H1 (cell line): ENCODE data around the gene ATG16L1. TPM values are rescaled to one million over a fixed set of nuclear protein-coding genes. Genes with fewer than 3 reads are reported as not detected.

Experiments used
- CTCF ChIA-PET: fragments of 300-600 bp; sonication (Branson Sonifier 250); formaldehyde crosslinking; loops from one replicate; lab custom pipeline; 2021; ENCODE audit not compliant: partially characterized antibody; lab: Charles Lee
- POLR2A ChIA-PET: fragments of 300-600 bp; sonication (Branson Sonifier 250); formaldehyde crosslinking; loops from one replicate; lab custom pipeline; 2021; ENCODE audit warnings: inconsistent platforms; ENCODE audit not compliant: partially characterized antibody; lab: Charles Lee
- DNase-seq, 2 experiments: peaks; one replicate each; pipeline versions ENCODE4 v3.0.0 to v3.0.0-alpha.2; 2010 to 2022; ENCODE audit warnings: low spot score in 2 of 2, low read depth in 1 of 2, mixed read lengths in 1 of 2
- FAIRE-seq: peaks from 2 replicates; lab custom pipeline; 2011; peaks lifted over from hg19 to GRCh38; lab: Jason Lieb, UNC
- H2AFZ ChIP-seq: 2 replicates; pipeline ENCODE4 v1.8.1; 2012; ENCODE audit warnings: low read length, inconsistent platforms
- H2AK5ac ChIP-seq: 2 replicates; pipeline ENCODE4 v1.6.1; 2013; ENCODE audit warnings: low read depth, low read length
- H2BK120ac ChIP-seq: replicated peaks from 2 replicates; pipeline ENCODE3; 2013; ENCODE audit warnings: low read depth, low read length, inconsistent platforms
- H2BK12ac ChIP-seq: 2 replicates; pipeline ENCODE4 v1.6.1; 2013; ENCODE audit warnings: low read depth, low read length
- H2BK15ac ChIP-seq: 2 replicates; pipeline ENCODE4 v1.6.1; 2013; ENCODE audit warnings: low read length
- H2BK20ac ChIP-seq: 2 replicates; pipeline ENCODE4 v1.6.1; 2013; ENCODE audit warnings: low read length
- H2BK5ac ChIP-seq: 2 replicates; pipeline ENCODE4 v1.6.1; 2013; ENCODE audit warnings: low read depth, low read length
- H3K14ac ChIP-seq: 2 replicates; pipeline ENCODE4 v1.6.1; 2013; ENCODE audit warnings: inconsistent platforms; ENCODE audit not compliant: insufficient read length
- H3K18ac ChIP-seq: 2 replicates; pipeline ENCODE4 v1.6.1; 2013; ENCODE audit warnings: low read length; ENCODE audit errors: extremely low read depth
- H3K23ac ChIP-seq: 2 replicates; pipeline ENCODE4 v1.6.1; 2013; ENCODE audit warnings: inconsistent platforms; ENCODE audit not compliant: insufficient read length
- H3K23me2 ChIP-seq: 2 replicates; pipeline ENCODE4 v1.6.1; 2013; ENCODE audit warnings: low read depth, low read length
- H3K27ac ChIP-seq: 2 replicates; pipeline ENCODE4 v1.6.1; 2011; ENCODE audit warnings: low read depth, low read length, inconsistent platforms
- H3K27me3 ChIP-seq, 4 experiments: replicated peaks in 1 of 4; 1 replicate in 1 of 4; 2 replicates in 3 of 4; pipeline versions ENCODE4 v1.6.1 to v1.8.1; 2011 to 2013; ENCODE audit warnings: low read length in 3 of 4, mild to moderate bottlenecking in 3 of 4, inconsistent platforms in 2 of 4, mixed read lengths in 2 of 4, moderate library complexity in 1 of 4; ENCODE audit not compliant: control insufficient read depth in 3 of 4, insufficient read depth in 3 of 4; ENCODE audit errors: extremely low read depth in 1 of 4
- H3K36me3 ChIP-seq, 4 experiments: 2 replicates each; pipeline versions ENCODE4 v1.6.1 to v1.8.1; 2011 to 2013; ENCODE audit warnings: mild to moderate bottlenecking in 4 of 4, low read length in 3 of 4, moderate library complexity in 2 of 4, control low read depth in 1 of 4, inconsistent platforms in 1 of 4; ENCODE audit not compliant: insufficient read depth in 4 of 4, control insufficient read depth in 2 of 4
- H3K4ac ChIP-seq: replicated peaks from 2 replicates; pipeline ENCODE3; 2013; ENCODE audit warnings: low read length, low read depth, mixed read lengths, inconsistent platforms; ENCODE audit not compliant: insufficient read length
- H3K4me1 ChIP-seq, 4 experiments: replicated peaks in 1 of 4; 1 replicate in 1 of 4; 2 replicates in 3 of 4; pipeline versions ENCODE4 v1.6.1 to v1.8.1; 2011 to 2013; ENCODE audit warnings: low read length in 3 of 4, inconsistent platforms in 2 of 4, mixed read lengths in 1 of 4; ENCODE audit not compliant: insufficient read depth in 4 of 4, control insufficient read depth in 3 of 4
- H3K4me2 ChIP-seq, 2 experiments: 2 replicates each; pipeline versions ENCODE4 v1.6.1 to v1.8.1; 2011 to 2013; ENCODE audit warnings: low read depth in 2 of 2, low read length in 2 of 2, control low read depth in 1 of 2, inconsistent platforms in 1 of 2, mild to moderate bottlenecking in 1 of 2; ENCODE audit not compliant: insufficient read depth in 1 of 2
- H3K4me3 ChIP-seq, 4 experiments: fragments of 200-600, 300-600 bp in 1 of 4; sonication (generic), shearing (Covaris generic), sonication (Bioruptor Twin) in 1 of 4; 2 replicates each; pipeline versions ENCODE4 v1.5.1 to v1.8.1; 2011 to 2016; ENCODE audit warnings: low read length in 4 of 4, low read depth in 3 of 4, control low read depth in 2 of 4, inconsistent platforms in 2 of 4, mild to moderate bottlenecking in 2 of 4, mixed read lengths in 1 of 4, moderate library complexity in 1 of 4; ENCODE audit not compliant: insufficient read depth in 2 of 4; ENCODE audit errors: extremely low read depth in 1 of 4
- H3K56ac ChIP-seq: replicated peaks from 2 replicates; pipeline ENCODE3; 2013; ENCODE audit warnings: low read depth, mild to moderate bottlenecking, mixed read lengths, low read length, inconsistent platforms; ENCODE audit not compliant: insufficient read length
- H3K79me1 ChIP-seq: 2 replicates; pipeline ENCODE4 v1.6.1; 2013; ENCODE audit warnings: low read depth, low read length, control low read depth
- H3K79me2 ChIP-seq, 2 experiments: 2 replicates each; pipeline versions ENCODE4 v1.6.1 to v1.8.1; 2012 to 2013; ENCODE audit warnings: low read length in 2 of 2, mild to moderate bottlenecking in 2 of 2, inconsistent platforms in 1 of 2; ENCODE audit not compliant: insufficient read depth in 2 of 2, control insufficient read depth in 1 of 2
- H3K9ac ChIP-seq, 4 experiments: replicated peaks in 1 of 4; 1 replicate in 1 of 4; 2 replicates in 3 of 4; pipeline versions ENCODE4 v1.6.1 to v1.8.1; 2011 to 2013; ENCODE audit warnings: low read depth in 3 of 4, low read length in 3 of 4, control low read depth in 2 of 4, mild to moderate bottlenecking in 2 of 4, moderate library complexity in 2 of 4, inconsistent platforms in 1 of 4; ENCODE audit errors: extremely low read depth in 1 of 4
- H3K9me3 ChIP-seq, 2 experiments: 2 replicates each; pipeline versions ENCODE4 v1.6.1 to v1.8.1; 2012 to 2013; ENCODE audit warnings: mild to moderate bottlenecking in 2 of 2, moderate library complexity in 2 of 2, control low read depth in 1 of 2, inconsistent platforms in 1 of 2, low read depth in 1 of 2, low read length in 1 of 2, mixed read lengths in 1 of 2; ENCODE audit not compliant: insufficient read depth in 2 of 2
- H4K20me1 ChIP-seq, 2 experiments: replicated peaks in 1 of 2; 2 replicates each; pipeline versions ENCODE3 to v1.8.1; 2011 to 2013; ENCODE audit warnings: inconsistent platforms in 2 of 2, low read length in 2 of 2, mild to moderate bottlenecking in 1 of 2; ENCODE audit not compliant: insufficient read depth in 2 of 2, control insufficient read depth in 1 of 2
- H4K5ac ChIP-seq: 2 replicates; pipeline ENCODE4 v1.6.1; 2013; ENCODE audit warnings: low read length, low read depth, mixed read lengths, inconsistent platforms; ENCODE audit not compliant: insufficient read length
- H4K8ac ChIP-seq: 2 replicates; pipeline ENCODE4 v1.8.0; 2013; ENCODE audit warnings: mild to moderate bottlenecking, moderate library complexity, low read length, inconsistent platforms; ENCODE audit not compliant: insufficient read depth; ENCODE audit errors: extremely low read depth
- H4K91ac ChIP-seq: replicated peaks from 2 replicates; pipeline ENCODE3; 2013; ENCODE audit warnings: low read length, mixed read lengths, inconsistent platforms; ENCODE audit not compliant: insufficient read length
- BACH1 ChIP-seq: IDR thresholded peaks from 2 replicates; pipeline ENCODE4 v1.6.1; 2012; ENCODE audit warnings: low read length, improper control_type of control experiment
- EGR1 ChIP-seq: IDR thresholded peaks from 2 replicates; pipeline ENCODE4 v1.6.1; 2011; ENCODE audit warnings: low read depth, low read length, borderline replicate concordance
- WGBS, 2 experiments: shearing (Covaris generic) in 1 of 2; methylation state at CpG; one replicate each; pipeline versions ENCODE4 v1.1.6 to v1.1.7; 2013 to 2015; ENCODE audit warnings: low lambda C conversion rate in 2 of 2, mixed read lengths in 2 of 2, inconsistent platforms in 1 of 2, low coverage in 1 of 2, missing lambda C conversion rate in 1 of 2; ENCODE audit not compliant: insufficient replicate concordance in 2 of 2, insufficient coverage in 1 of 2, insufficient read length in 1 of 2; ENCODE audit errors: extremely low coverage in 1 of 2, missing lambda C conversion rate in 1 of 2; 5-methylcytosine and 5-hydroxymethylcytosine counted together
- polyA plus RNA-seq, 7 experiments: library from polyadenylated mRNA; depleted of rRNA in 3 of 7; stranded (reverse) in 5 of 7; unstranded in 2 of 7; fragments of >200 nt in 5 of 7; fragments of 200-250 nt in 2 of 7; gene quantifications; 1 replicate in 5 of 7; 2 replicates in 1 of 7; 4 replicates in 1 of 7; pipeline versions ENCODE4 v1.2.1 to v1.2.3, GENCODE V29; 2011 to 2013; ENCODE audit warnings: missing spikeins in 2 of 7, mixed read lengths in 2 of 7
- total RNA-seq: library from RNA; stranded (reverse); fragmentation: NEBNext Ultra II Directional; extraction: Animal tissue kit (Norgen Biotek cat#: 25700); gene quantifications from 2 replicates; pipeline ENCODE4 v1.2.1, GENCODE V29; 2021

The ATG16L1 gene
- total and polyA plus RNA-seq, 2 of the 8 experiments (the other 6 are each of a cell fraction or from before 2014, with no cell fraction given) = 18.3 to 31.0 TPM

DNA sequence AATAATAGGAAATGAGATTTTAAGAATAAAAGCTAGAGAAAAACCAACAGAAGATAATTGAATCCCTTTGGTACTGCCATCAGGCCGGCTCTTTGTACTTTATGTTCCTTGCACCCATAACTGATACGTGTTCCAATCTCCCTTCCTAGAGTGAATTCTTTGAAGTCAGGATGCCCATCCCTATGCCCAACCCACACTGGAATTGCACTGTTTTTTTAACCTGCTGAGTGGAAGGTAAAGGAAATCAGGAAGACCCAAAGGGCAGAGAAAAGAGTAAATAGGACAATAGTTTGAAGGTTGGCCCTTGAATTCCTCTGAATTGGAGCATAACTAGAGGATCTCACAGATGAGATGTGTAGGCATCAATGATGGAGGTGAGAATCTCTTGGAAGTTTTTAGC, 4.4 kb upstream of the ATG16L1 start:
- Histone ChIP-seq H3K27ac (no peak overlapping the region), H2BK15ac (no peak overlapping the region), H4K91ac (no peak overlapping the region), H2BK12ac (no peak overlapping the region), H4K5ac (no peak overlapping the region), H3K18ac (no peak overlapping the region), H3K23me2 (no peaks in the 10 kb centered on the region; the same call in 1 of the 2 replicates), H3K56ac (no peak overlapping the region), H2AK5ac (no peak overlapping the region), H3K27me3 (peaks cover 0 to 1% (median 0%) of the 10 kb centered on the region in 4 experiments; a peak in 1 of 7 replicates), H4K8ac (no peak overlapping the region), H3K36me3 (no peaks in the 10 kb centered on the region), H3K79me1 (no peaks in the 10 kb centered on the region), H3K23ac (no peak overlapping the region), H3K4ac (no peak overlapping the region), H3K79me2 (peaks cover 0 to 3% of the 10 kb centered on the region in 2 experiments; a peak in 2 of 4 replicates), H2BK20ac (no peak overlapping the region), H3K4me2 (no peak overlapping the region), H3K4me1 (no peaks in the 10 kb centered on the region), H3K14ac (no peak overlapping the region), H2BK120ac (no peak overlapping the region), H2AFZ (no peak overlapping the region), H4K20me1 (no peaks in the 10 kb centered on the region), H3K9me3 (peaks cover 8 to 14% of the 10 kb centered on the region in 2 experiments; a peak in 3 of 4 replicates), H2BK5ac (no peak overlapping the region), H3K4me3 (no peak overlapping the region), H3K9ac (no peak overlapping the region)
- no peak for DNase-seq
- no peak for FAIRE-seq
- ChIA-PET CTCF (interaction anchor here (0.7 to 2.0 kb wide), 4 partner anchors 11 to 155 kb away, joined by 3 to 6 read pairs (median 4); no protein-coding TSS in a partner anchor), POLR2A (no interaction called here)
- WGBS, 2 experiments = 81% methylated on average over 2 of the region's 2 CpGs; no CpG with 5 or more reads in 1 of the 2 experiments
- TF ChIP-seq BACH1 (no peak), EGR1 (no peak)
